Mucosa of gallbladder (tissue), 1 donor: ENCODE measurements around the gene SLC24A4. TPM values are rescaled to one million over a fixed set of nuclear protein-coding genes. Genes with fewer than 3 reads are reported as not detected.

Experiments used
- DNase-seq: peaks from one replicate; pipeline ENCODE4 v3.0.0-alpha.2; 2020; ENCODE audit warnings: low spot score
- total RNA-seq: library from RNA; stranded (reverse); gene quantifications from one replicate; pipeline ENCODE4 v1.2.1, GENCODE V29; 2021
- donor health status: DM: no; HTN: no; CAD: no.

SLC24A4 gene
- total RNA-seq, 1 donor from 2014 or later, result 1.8 TPM

GRCh38 chr14:92475451-92476187 is 152.7 kb downstream of the SLC24A4 start:
- no peak for DNase-seq

GRCh38 chr14:92480856-92481255 is 157.9 kb downstream of the SLC24A4 start:
- DNase-seq, result no peak

DNA sequence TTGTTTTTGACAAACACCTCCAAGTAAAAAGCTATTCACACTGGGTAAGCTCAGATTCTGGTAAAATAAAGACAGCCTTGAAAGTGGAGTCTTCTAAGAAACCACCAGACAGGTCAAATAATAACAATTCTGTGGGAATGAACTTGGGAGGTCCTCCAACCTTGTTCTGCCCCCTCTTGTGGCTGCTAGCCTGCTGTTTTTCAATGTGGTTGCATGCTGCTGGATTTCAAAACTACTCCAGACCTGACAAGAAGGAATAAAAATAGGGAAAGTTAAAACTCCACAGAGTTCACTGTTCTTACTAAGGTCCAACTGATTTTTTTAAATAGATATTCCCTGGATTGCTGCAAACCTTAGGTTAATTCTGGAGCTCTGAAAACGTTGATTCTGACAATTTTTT is 158.4 kb downstream of the SLC24A4 start:
- DNase-seq, result no peak

DNA sequence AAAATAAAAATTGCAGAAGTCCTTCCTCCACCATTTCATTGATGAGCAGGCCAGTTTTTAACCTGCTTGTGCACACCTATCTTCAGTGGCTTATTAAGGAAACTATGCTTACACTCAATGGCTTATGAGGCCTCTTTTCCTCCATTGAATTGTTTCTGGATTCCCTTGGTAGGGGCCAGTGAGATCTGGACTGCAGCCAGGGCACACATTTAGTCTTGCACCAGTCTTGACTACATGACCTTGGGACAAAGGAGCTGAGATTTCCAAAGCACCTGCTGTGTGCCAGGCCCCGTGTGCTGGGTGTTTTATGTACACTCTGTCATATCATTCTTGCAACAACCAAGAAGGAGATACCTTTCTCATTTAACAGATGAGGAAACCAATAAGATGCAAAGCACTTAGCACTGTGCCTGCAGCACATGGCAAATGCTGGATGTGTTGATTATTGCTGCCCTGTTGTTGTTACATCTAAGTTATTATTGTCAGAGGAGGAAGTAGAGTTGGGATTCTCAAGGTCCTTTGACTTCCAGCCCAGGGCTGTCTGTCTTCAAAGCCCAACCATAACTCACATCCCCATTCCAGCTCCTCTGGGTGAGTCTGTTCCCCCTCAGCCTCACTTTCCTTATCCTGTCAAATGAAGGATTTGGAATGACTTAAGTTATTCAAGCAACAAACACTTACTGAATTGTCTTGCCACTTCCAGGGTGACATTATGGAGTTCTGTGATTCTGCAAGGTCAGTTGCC is 159.0 kb downstream of the SLC24A4 start:
- no peak for DNase-seq

DNA sequence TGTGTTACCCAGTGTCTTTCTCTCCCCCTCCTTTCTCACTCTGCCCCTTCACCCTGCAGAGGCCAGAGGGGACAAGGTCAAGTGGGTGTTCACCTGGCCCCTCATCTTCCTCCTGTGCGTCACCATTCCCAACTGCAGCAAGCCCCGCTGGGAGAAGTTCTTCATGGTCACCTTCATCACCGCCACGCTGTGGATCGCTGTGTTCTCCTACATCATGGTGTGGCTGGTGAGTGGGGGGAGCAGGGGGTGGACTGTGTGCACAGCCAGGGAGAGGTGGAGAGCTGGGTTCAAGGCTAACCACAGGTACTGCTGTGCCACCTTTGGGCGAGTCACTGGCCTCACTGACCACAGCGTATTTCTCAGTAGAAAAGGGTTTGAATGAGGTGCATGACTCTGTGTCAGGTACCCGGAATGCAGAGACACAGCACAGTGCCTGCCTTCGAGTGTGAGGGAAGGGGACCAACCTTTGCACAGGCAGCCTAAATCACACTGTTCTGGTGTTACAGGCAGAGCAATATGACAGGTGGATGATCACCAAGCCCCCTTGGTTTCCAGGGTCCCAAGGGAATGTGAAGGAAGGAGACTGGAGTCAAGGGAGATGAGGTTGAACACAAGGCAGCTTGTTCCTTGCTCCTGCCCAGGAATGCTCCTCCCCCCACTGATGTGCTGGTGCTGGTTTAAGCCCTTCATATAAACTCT is 159.8 kb downstream of the SLC24A4 start:
- DNase-seq, result no peak

GRCh38 chr14:92484132-92484823 is 161.3 kb downstream of the SLC24A4 start:
- no peak for DNase-seq

GRCh38 chr14:92486881-92487280 is 163.9 kb downstream of the SLC24A4 start:
- DNase-seq, result no peak

- DNase-seq, result no peak
Observed at GRCh38 chr14:92487513-92488133, 164.7 kb downstream of the SLC24A4 start.

DNA sequence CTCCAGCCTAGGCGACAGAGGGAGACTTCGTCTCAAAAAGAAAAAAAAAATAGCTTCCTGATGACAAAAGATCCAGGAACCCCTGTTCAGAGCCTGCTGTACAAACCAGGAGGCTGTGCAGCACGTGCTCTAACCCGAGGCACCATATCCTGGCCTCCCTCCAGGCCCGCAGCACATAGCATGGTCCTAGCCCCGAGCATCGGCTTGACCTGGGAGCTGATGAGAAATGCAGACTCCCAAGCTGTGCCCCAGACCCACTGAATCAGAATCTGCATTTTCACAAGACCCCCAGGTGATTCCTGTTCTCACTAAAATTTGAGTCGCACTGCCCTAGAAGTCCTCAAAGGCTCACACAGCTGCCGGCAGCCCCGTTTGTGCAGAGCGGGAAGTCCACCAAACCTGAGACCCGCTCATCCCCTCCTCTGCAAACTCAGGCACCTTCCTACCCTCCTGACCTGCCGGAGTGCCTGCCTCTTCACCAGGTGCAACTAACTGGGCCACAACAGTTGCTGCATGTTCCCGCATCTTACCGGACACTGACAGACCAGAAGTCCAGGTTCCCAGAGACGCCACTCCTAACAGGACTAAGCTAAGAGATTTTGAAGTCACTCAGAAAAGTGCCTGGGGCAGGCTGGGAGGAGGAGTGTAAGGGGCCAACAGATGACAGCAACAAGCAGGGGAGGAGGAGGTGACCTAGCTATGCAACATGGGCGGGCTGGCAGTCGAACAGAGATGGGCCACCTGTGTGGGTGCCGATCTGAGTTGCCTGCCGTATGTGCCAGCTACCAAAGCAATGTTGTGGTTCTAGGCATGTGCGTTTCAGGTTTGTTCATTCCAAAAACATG is 166.7 kb downstream of the SLC24A4 start:
- DNase-seq, result no peak

GRCh38 chr14:92490239-92490959 is 167.4 kb downstream of the SLC24A4 start:
- DNase-seq, result no peak

DNA sequence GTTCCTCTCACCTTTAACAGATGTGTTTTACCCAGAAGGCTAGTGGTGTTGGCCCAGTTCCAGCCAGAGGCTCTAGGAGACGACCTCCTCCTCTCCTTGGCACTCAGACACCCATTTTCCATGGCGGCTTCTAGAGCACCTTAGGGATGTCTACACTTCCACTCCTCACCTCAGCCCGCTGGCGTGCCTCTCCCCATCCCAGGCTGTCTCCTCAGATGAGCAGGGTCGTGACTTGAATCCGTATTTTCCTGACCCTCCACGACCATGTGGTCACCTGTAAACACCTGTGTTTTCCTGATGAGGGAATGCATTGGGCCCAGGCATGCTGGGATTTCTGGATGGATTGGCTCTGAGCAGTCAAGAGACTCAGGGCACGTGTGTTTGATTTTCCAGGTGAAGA is 168.8 kb downstream of the SLC24A4 start:
- no peak for DNase-seq

GRCh38 chr14:92492258-92492657 is 169.3 kb downstream of the SLC24A4 start:
- no peak for DNase-seq

- no peak for DNase-seq
Observed at GRCh38 chr14:92493024-92493423, 170.1 kb downstream of the SLC24A4 start.

- no peak for DNase-seq
Observed at GRCh38 chr14:92493492-92493891, 170.5 kb downstream of the SLC24A4 start.

GRCh38 chr14:92494512-92494911 is 171.5 kb downstream of the SLC24A4 start:
- DNase-seq, result no peak

- no peak for DNase-seq
Observed at GRCh38 chr14:92495027-92495426, 172.1 kb downstream of the SLC24A4 start.

DNA sequence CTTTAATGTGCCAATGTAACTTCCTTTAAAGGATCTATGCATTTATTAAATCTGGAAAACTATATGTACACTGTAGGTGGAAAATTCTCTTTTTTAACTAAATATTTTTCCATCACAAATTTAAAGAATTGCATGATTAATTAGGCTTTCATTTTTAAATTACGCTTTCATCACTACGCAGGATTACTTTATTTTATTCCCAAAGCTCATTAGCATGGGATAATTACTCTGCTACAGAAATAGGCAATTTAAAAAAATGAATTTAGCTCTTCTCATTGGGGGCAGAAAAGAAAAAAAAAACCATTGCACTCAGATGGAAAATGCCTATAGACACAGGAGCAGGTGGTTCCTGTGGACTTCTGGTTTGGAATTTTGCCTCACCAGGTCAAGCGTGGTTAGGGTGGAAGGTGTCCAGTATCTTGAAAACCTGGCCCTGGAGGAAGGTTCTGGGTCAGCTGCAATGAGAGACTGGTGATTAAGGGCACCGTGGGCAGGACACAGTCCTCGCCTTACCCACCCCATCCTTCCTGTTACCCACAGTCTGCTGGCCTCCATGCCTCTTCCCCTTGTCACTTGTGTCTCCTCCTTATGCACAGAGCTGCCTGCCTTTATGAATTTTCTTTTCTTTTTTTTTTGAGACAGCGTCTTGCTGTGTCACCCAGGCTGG is 173.4 kb downstream of the SLC24A4 start:
- DNase-seq, result no peak

DNA sequence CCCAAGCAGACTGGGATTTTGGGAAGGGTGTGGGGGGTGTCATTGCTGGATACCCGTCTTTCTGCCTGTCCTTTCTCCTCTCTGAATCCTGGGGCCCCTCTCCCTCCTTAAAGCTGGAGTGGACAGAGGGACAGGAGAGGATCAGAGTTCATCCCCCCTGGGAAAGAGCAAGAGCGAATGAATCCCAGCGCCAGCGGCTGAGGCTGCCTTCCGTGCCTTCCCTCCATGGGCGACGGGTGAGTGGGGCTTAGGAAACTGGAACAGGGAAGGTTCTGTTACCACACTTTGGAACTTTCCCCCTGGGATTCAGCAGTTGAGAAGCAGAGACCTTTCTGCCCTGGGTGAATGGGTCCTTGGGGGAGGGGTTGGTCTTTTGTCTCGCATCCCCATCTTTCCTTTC is 174.4 kb downstream of the SLC24A4 start:
- no peak for DNase-seq

DNA sequence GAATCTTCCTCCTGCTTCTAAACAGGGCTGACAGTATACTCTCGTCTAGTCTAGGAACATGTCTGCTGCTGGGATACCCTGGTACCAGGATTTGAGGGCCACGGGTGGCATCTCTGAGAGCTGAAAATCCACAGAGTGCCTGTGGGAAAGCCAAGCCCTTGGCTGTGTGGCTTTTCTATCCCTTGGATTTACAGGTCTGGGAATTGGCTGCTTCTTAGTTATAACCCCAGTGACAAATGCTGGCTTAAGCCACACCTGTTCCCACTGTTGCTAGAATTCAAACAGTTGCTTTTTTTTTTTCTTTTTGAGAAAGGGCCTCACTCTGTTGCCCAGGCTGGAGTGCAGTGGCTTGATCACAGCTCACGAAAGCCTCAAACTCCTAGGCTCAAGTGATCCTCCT is 176.3 kb downstream of the SLC24A4 start:
- no peak for DNase-seq
